Testis (tissue), 2 donors: ENCODE measurements around the gene SF3B6.
"Not testable (repeated sequence)": the region's sequence is repeated elsewhere in the genome, so short reads cannot be mapped to it uniquely, and the experiment has no call there.

ENCODE experiments used
- CTCF ChIP-seq, 3 experiments: fragments of 450-650 bp in 2 of 3; fragments of 200-600 bp in 1 of 3; sonication (generic) in 1 of 3; IDR thresholded peaks; one replicate each; pipeline ENCODE4 v1.5.1; 2016 to 2019; ENCODE audit warnings: antibody characterized with exemption in 3 of 3, mild to moderate bottlenecking in 2 of 3, moderate library complexity in 1 of 3
- POLR2A ChIP-seq: fragments of 450-650 bp; IDR thresholded peaks from one replicate; pipeline ENCODE4 v1.6.1; 2017; ENCODE audit warnings: antibody characterized with exemption, mild to moderate bottlenecking, moderate library complexity

- not testable (repeated sequence) for TF ChIP-seq CTCF (IDR thresholded peaks at IDR 0.05); POLR2A
Measured at GRCh38 chr2:24109431-24109830, 33.3 kb upstream of the SF3B6 start.
